HG03064 (cell line): ENCODE results near the gene HSPA2.

ENCODE experiments used
- ATAC-seq: cut with Tn5 transposase; IDR thresholded peaks from one replicate; pipeline ENCODE4 v1.9.1; 2021; ENCODE audit warnings: low read depth; ENCODE audit not compliant: unreplicated experiment

The HSPA2 gene

GRCh38 chr14:64540208-64541202 lies at the start of gene HSPA2:
Gene HSPA2, plus strand, starts transcription at chr14:64540741. Its CDS starts 109 bp downstream, at chr14:64540850.
- peak; percentile 96 for ATAC-seq

DNA sequence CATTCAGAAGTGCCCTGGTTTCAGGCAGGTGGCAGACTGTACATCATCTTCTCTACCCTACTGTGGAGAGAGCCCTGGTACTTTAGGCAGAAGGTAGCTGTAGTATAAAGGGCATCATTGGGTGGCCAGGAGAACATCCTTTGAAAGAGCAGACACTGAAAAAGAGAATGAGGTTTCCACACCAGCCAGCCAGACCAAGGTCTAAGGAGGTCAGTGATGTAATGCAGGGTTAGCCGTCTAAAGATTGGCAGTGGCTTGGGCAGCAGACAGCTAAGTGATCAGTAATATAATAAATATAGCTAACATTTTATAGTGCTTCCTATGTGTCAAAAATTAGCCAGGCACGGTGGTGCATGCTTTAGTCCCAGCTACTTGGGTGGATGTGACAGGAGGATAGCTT lies 48.9 kb upstream of the HSPA2 start:
- ATAC-seq, result no peak

DNA sequence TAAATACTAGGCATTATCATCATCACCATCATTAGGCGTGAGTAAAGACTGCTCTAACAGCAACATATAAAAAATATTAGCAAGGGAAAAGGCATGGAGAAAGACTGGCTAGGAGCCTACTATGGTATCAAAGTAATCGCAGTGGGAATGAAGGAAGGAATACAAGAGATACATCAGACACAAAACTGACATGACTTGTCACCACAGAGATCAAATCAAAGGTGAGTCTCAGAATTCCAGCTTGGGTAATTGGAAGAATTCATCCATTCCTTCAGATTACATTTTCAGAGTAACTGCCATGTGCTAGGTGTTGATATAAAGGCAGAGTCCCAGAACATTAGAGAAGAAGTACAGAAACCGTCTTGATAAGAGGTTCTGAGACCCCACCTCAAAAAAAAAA lies 47.1 kb upstream of the HSPA2 start:
- ATAC-seq, result no peak

GRCh38 chr14:64495252-64495651 lies 45.3 kb upstream of the HSPA2 start:
- no peak for ATAC-seq

- ATAC-seq, result no peak
Observed at GRCh38 chr14:64496764-64497163, 43.8 kb upstream of the HSPA2 start.

GRCh38 chr14:64500088-64500487 lies 40.5 kb upstream of the HSPA2 start:
- no peak for ATAC-seq

- no peak for ATAC-seq
Observed at GRCh38 chr14:64501411-64502171, 39.0 kb upstream of the HSPA2 start.

DNA sequence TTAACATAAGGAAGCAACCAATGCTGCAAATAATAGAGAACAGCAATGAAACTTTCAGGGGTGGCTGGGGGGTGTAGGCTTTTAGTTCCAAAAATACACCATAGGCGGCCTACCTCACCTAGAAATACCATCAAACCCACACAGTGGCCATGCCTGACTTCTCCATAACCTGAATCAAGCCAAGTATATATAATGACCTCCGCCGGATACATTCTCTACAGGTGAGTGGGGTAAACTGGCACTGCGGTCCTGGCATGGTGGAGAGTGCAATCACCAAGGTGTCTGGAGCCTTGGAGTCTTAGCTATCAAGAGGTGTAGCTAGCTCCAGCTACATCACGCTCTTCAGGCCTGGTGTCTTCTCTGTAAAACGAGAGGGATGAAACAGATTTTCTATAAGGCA lies 38.1 kb upstream of the HSPA2 start:
- ATAC-seq, result no peak

- peak; percentile 1 for ATAC-seq
Observed at GRCh38 chr14:64502887-64503433, 37.6 kb upstream of the HSPA2 start.

DNA sequence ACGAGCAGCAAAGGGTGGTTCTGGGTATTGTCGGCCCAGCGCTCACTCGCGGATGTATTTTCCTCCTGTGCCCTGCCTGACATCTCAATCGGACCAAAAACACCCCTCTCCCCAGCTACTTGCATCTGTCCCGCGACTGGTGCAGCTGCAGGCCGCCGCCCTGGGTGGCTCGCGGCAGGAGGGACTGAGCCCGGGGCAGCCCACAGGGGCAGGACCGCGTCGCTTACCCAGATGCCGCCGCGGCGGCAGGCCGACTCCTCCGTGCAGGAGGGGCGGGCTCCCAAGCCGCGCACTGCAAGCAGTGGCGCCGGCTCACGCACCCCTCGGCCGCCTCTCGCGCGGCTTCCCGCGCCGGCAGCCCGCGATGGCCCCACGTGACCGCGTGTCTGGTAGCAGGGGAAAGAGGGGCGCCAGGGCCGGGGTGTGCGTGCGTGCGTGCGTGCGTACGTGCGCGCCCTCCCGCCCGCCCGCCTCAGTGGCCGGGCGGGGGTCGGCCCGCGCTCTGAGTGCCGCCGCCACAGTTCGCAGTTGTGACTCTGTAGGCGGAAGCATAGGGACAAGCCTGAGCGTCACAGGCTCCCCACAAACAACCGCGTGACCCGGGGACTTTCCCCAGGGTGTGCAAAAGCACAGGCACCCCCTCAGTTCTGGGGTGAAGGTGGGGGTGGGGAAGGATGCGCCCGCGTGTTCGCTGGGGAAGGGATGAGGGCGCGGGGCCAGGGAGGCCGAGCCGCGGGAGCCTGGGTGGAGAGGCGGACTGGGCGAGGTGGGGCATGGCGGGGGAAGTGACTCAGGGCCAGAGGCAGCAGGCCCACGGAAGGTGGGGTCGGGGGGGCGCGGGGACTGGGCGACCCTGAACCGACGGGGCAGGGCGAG lies 36.9 kb upstream of the HSPA2 start, which contains the start of gene ZBTB25:
ZBTB25 (minus strand) TSS at position 405 of the 876 bp plus-strand sequence. CDS start 13,305 bp downstream, outside the sequence.
- peak; percentile 56 for ATAC-seq

DNA sequence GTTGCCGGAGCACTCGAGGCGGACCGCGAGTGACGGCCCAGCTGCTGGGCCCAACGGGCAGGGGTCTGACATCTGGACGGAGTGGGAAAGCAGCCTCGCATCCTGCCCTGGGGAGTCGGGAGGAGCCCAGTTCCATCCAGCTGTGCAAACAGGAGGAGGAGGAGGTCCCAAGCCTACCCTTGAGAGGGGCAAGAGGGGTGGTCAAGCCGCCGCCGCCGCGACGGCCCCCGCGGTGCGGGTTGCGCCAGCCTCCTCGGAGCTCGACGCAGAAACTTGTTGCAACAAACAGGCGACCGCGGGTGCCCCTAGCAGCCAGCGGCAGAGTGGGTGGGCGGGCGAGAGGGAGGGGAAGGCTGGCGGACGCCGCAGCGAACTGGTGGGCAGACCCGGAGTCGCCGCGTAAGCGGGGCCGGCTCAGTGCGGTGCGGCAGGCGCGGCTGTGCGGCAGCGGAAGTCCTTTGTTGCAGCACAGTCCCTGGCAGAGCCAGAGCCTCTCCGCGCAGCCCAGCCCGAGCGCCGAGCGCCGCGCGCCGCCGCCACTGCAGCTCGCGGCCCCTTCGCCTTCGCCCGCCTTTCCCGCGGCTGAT lies 36.1 kb upstream of the HSPA2 start, which contains the start of gene ZBTB1:
ZBTB1 (plus strand) TSS at position 461 of the 587 bp plus-strand sequence. CDS start 16,735 bp downstream, outside the sequence.
- ATAC-seq, result peak; percentile 13

- ATAC-seq, result no peak
Observed at GRCh38 chr14:64504897-64505794, 35.4 kb upstream of the HSPA2 start.

GRCh38 chr14:64506721-64507120 lies 33.8 kb upstream of the HSPA2 start:
- ATAC-seq, result no peak

- ATAC-seq, result no peak
Observed at GRCh38 chr14:64507376-64508156, 33.0 kb upstream of the HSPA2 start.

GRCh38 chr14:64508215-64508776 lies 32.2 kb upstream of the HSPA2 start:
- ATAC-seq, result no peak

- ATAC-seq, result no peak
Observed at GRCh38 chr14:64509036-64509435, 31.5 kb upstream of the HSPA2 start.
